AG08396 (cell line): ENCODE measurements around the gene ARSB.
A peak's percentile ranks its signal among the peaks of the same experiment; 100 is the strongest.

Source experiments
- DNase-seq: peaks from one replicate; pipeline ENCODE4 v3.0.0; 2012; ENCODE audit warnings: low spot score, mixed read lengths

The ARSB gene

GRCh38 chr5:78805474-78806124 is 179.5 kb downstream of the ARSB start:
- no peak for DNase-seq

DNA sequence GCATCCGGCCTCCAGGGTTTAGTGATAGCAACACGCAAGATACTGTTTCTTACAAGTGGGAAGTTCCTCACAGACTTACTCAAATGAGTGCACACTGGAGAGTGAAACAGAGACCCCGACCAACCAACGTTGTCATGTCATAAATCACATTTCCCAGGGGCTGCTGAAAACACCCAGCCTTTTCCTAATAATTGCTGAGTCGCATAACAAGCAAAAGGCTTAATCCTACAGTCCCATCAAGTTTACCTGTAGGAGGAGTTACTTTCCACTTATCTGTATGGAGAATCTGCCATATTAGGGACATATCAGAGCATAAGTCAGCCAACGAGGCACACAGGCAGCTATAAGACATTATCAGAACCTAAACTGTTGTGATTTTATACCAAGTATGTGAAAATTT is 180.1 kb downstream of the ARSB start:
- no peak for DNase-seq

DNA sequence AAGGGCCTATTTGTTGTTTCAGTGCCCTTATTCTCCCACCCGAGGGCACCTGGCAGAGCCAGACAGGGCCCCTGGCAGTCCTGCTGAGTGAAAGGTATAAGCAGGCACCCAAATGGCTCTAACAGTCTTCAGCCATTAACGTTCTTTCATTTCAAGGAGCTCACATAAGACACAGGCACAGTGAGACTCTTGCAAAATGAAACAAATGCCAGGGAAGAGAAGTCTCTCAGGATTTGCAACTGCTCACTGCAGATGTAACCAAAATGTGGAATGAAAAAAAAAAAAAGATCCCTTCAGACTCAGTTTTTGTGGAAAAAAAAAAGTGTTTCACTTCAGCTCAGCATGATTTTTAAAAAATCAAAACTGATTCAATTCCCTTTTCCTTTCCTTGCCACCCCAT is 181.2 kb downstream of the ARSB start:
- no peak for DNase-seq

DNA sequence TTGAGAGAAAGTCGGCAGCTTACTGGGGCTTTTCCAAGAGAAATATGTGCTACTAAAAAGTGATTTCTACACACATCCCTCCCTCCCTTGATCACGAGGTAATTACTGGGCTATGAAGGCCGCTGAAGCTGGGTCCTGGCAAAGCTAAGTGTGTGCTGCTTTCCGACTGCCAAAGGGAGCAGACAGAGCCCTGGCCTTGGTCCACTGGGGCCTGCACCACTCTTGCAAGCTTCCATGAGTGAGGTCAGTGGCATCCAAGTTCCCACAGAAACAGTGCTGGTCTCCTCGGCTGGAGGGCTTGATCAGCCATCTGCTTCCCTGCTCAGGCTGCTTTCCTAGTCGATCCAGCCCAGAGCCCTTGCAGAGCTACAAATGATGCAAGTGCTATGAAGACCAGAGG is 181.8 kb downstream of the ARSB start:
- DNase-seq, result no peak

- no peak for DNase-seq
Measured at GRCh38 chr5:78801413-78801812, 183.7 kb downstream of the ARSB start.

GRCh38 chr5:78799266-78800017 is 185.7 kb downstream of the ARSB start:
- DNase-seq, result peak; percentile 42

DNA sequence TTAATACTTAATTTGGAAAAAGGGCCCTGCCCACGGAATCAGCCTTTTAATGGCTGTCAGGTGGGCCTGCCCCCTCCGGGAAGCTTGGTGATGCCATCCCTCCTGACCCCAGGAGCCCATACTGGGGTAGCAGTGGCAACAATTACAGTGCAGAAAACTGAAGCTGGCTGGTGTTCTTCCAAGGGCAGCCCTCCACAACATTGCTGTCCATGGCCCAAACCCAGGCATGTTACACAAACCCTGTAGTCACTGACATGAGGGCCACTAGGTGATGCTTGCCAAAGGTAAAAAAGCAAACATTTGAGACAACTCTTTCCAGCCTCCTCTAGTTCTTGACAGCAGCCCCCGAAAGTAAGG is 186.5 kb downstream of the ARSB start:
- no peak for DNase-seq

- DNase-seq, result no peak
Measured at GRCh38 chr5:78797936-78798672, 187.0 kb downstream of the ARSB start.

DNA sequence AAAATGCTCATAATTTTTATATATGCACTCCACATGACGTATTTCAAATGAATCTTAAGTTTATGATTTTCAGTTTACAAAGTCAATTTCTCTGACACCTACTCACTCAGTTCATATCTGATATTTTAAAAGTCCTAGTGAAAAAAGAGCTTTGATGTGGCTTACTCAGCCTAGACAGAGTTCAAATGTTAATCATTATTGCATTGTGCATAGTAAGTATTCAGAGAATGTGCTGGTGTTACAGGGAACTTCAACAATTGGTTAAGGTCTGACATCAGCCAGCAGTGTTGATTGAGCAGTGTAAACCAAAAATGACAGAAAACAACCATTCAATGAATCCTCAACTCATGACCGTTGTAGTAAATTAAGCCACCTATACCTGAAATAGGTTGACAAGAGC is 189.4 kb downstream of the ARSB start:
- DNase-seq, result no peak

- no peak for DNase-seq
Measured at GRCh38 chr5:78794693-78795215, 190.4 kb downstream of the ARSB start.

DNA sequence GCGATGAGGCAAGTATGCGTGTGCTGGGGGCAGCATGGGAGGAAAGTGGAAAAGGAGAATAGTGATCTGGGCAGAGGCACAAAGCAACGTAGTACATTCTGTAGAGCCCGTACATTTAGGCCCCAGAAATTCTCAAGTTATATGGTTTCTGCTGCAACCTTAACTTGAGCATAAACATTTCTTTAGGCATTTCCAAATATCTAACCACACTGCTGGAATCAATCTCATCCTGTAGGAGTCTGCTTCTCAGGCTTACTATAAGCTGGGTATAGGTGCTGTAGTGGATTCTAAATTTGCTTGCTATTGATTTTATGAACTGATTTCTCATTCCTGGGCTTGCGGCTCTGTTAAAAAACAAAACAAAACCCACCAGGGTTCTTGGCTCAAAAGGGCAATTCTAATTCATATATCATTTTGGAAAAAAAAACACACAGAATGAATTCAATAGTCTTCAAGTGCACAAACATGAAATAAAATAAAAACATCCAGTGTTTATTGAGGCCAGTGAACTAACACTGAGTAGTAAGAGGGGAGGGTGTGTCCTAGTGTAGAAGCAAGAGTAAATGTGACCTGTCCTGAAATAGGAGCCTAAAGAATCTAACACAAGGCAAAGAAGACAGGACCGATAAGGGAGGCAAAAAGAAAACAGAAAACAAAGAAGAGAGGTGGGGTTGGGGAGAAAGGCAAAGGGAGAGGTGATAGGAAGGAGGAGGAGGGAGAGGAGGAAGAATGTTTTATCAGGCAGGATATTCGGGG is 191.0 kb downstream of the ARSB start:
- no peak for DNase-seq

- no peak for DNase-seq
Measured at GRCh38 chr5:78792345-78793055, 192.6 kb downstream of the ARSB start.

GRCh38 chr5:78791501-78792100 is 193.5 kb downstream of the ARSB start:
- DNase-seq, result no peak

- no peak for DNase-seq
Measured at GRCh38 chr5:78787783-78788182, 197.3 kb downstream of the ARSB start.

GRCh38 chr5:78785454-78785853 is 199.7 kb downstream of the ARSB start:
- DNase-seq, result no peak

DNA sequence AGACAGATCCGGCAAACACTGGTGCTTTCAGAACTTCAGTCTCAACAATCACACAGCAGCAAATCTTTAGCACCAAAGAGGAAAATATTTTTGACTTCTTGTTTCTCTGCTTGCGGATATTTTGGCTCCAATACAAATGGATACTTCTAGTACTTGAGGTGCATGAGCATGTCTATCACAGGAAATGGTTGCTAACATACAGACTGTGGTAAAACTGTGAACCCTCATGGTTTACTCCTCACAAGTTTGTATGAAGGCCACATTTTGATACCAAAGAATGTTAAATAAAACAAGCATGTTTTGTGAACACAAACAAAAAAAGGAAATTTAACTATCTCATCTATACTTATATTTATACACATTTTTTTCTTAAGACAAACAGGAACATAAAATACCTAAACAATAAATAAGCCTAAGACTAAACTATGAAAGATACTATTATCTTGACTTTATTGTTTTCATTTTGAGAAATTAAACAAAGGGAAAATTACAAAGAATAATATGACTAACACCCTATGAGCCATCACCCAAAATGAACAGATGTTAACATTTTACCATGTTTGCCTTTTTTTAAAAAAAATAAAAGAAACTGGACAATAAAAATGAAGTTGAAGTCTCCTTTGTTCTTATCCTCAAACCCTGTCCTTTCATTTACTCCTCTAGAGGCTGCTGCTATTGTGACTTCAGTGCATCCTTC is 201.5 kb downstream of the ARSB start:
- DNase-seq, result no peak

GRCh38 chr5:78782728-78783127 is 202.4 kb downstream of the ARSB start:
- DNase-seq, result no peak

DNA sequence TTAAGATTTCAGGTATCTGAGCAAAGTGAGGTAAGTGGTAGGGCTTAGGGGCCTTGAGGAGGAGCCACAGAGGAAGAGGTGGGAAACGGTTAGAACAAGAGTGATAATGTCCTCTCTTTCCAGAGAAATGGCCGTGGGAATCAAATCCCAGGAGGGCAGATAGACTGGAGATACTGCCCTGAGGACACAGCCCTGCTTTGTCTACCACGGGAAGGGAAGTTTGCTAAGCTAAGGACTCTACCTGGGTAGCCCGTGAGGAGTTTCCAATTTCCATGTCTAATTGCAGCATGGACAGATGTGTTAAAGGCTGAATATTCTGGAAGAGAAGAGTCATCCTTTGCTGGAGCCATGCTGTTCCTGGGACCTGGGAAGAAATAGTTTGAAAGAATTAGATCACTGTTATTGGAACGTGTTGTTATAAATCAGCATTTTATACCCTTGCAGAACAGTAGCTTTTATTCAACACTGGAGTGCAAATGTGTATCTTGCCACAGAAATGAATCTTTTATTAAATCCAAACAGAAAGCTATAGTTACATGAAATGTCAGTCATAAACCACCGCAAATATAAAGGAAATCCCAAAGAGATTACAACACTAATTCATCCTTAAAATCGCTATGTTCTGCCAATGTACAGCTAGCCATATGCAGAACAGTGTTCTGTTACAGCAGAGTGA is 203.4 kb downstream of the ARSB start:
- DNase-seq, result no peak

GRCh38 chr5:78779771-78780616 is 205.1 kb downstream of the ARSB start:
- peak; percentile 52 for DNase-seq
